ENCODE results near the gene APBA1. TPM values are rescaled to one million over a fixed set of nuclear protein-coding genes. Genes with fewer than 3 reads are reported as not detected.

APBA1 gene
- total RNA-seq, 5 donors from 2014 or later (not counting 1 experiment from before 2014, with no cell fraction given): 0.51 to 1.8 (median 0.78) TPM

GRCh38 chr9:69649566-69650250 is 22.5 kb downstream of the APBA1 start:
- H3K4me1 ChIP-seq (ENCODE audit: control insufficient read depth in 1 of 2, extremely low read depth in 1 of 2, insufficient read depth in 2 of 2, low read length in 2 of 2): no peaks in the 10 kb centered on the region
- Mint-ChIP-seq H3K36me3 (no peaks in the 10 kb centered on the region), H3K27ac (no peak overlapping the region), H3K27me3 (peaks cover 10 to 13% of the 10 kb centered on the region in 2 donors), H3K4me1 (no peaks in the 10 kb centered on the region), H3K9me3 (no peaks in the 10 kb centered on the region), H3K4me3 (no peak overlapping the region)
- POLR2A ChIA-PET: no interaction called here
- H3K36me3 ChIP-seq (ENCODE audit: control insufficient read depth in 2 of 2, extremely low read depth in 1 of 2, insufficient read depth in 1 of 2, low read length in 1 of 2): no peaks in the 10 kb centered on the region
- WGBS (ENCODE audit: insufficient coverage): 43% methylated on average over 2 of the region's 4 CpGs
- CTCF ChIA-PET: no interaction called here
- H3K9me3 ChIP-seq: no peaks in the 10 kb centered on the region
- DNase-seq (no peak), ATAC-seq (replicated peaks in 1 of 4) (no peak)
- H3K4me3 ChIP-seq (ENCODE audit: control insufficient read depth in 1 of 2, extremely low read depth in 1 of 2, low read length in 1 of 2): no peak overlapping the region
- H3K27ac ChIP-seq (ENCODE audit: low read length): no peak overlapping the region
- peaks cover 0 to 8% of the 10 kb centered on the region in 2 experiments for H3K27me3 ChIP-seq (replicated peaks in 1 of 2; ENCODE audit: control insufficient read depth in 2 of 2, extremely low read depth in 1 of 2, insufficient read depth in 2 of 2, low read length in 1 of 2)

GRCh38 chr9:69647804-69648203 is 24.4 kb downstream of the APBA1 start:
- H3K4me1 ChIP-seq (ENCODE audit: control insufficient read depth in 1 of 2, extremely low read depth in 1 of 2, insufficient read depth in 2 of 2, low read length in 2 of 2): no peaks in the 10 kb centered on the region
- DNase-seq (no peak), ATAC-seq (replicated peaks in 1 of 4) (no peak)
- no peak overlapping the region for H3K4me3 Mint-ChIP-seq
- ChIA-PET POLR2A (no interaction called here), CTCF (no interaction called here)
- WGBS (ENCODE audit: insufficient coverage): 100% methylated on average over 1 of the region's 3 CpGs
- H3K36me3 Mint-ChIP-seq: no peaks in the 10 kb centered on the region
- no peaks in the 10 kb centered on the region for H3K4me1 Mint-ChIP-seq
- no peak overlapping the region for H3K27ac Mint-ChIP-seq
- peaks cover 0 to 8% of the 10 kb centered on the region in 2 experiments for H3K27me3 ChIP-seq (replicated peaks in 1 of 2; ENCODE audit: control insufficient read depth in 2 of 2, extremely low read depth in 1 of 2, insufficient read depth in 2 of 2, low read length in 1 of 2)
- no peak overlapping the region for H3K4me3 ChIP-seq (ENCODE audit: control insufficient read depth in 1 of 2, extremely low read depth in 1 of 2, low read length in 1 of 2)
- no peaks in the 10 kb centered on the region for H3K9me3 ChIP-seq
- no peaks in the 10 kb centered on the region for H3K9me3 Mint-ChIP-seq
- peaks cover 7 to 13% of the 10 kb centered on the region in 2 donors for H3K27me3 Mint-ChIP-seq
- no peak overlapping the region for H3K27ac ChIP-seq (ENCODE audit: low read length)
- H3K36me3 ChIP-seq (ENCODE audit: control insufficient read depth in 2 of 2, extremely low read depth in 1 of 2, insufficient read depth in 1 of 2, low read length in 1 of 2): no peaks in the 10 kb centered on the region

GRCh38 chr9:69646810-69647209 is 25.4 kb downstream of the APBA1 start:
- H3K4me3 Mint-ChIP-seq: no peak overlapping the region
- peaks cover 0 to 4% (median 0%) of the 10 kb centered on the region in 3 donors for H3K9me3 Mint-ChIP-seq
- no peak overlapping the region for H3K27ac Mint-ChIP-seq
- 73% methylated on average over 2 of the region's 3 CpGs for WGBS (ENCODE audit: insufficient coverage)
- Histone ChIP-seq H3K9me3 (no peaks in the 10 kb centered on the region), H3K36me3 (ENCODE audit: control insufficient read depth in 2 of 2, extremely low read depth in 1 of 2, insufficient read depth in 1 of 2, low read length in 1 of 2) (no peaks in the 10 kb centered on the region), H3K27ac (ENCODE audit: low read length) (no peak overlapping the region), H3K4me1 (ENCODE audit: control insufficient read depth in 1 of 2, extremely low read depth in 1 of 2, insufficient read depth in 2 of 2, low read length in 2 of 2) (no peaks in the 10 kb centered on the region), H3K27me3 (replicated peaks in 1 of 2; ENCODE audit: control insufficient read depth in 2 of 2, extremely low read depth in 1 of 2, insufficient read depth in 2 of 2, low read length in 1 of 2) (peaks cover 0 to 7% of the 10 kb centered on the region in 2 experiments), H3K4me3 (ENCODE audit: control insufficient read depth in 1 of 2, extremely low read depth in 1 of 2, low read length in 1 of 2) (no peak overlapping the region)
- ChIA-PET CTCF (no interaction called here), POLR2A (no interaction called here)
- ATAC-seq (replicated peaks in 1 of 4) (no peak), DNase-seq (no peak)
- peaks cover 7 to 13% of the 10 kb centered on the region in 2 donors for H3K27me3 Mint-ChIP-seq
- H3K4me1 Mint-ChIP-seq: no peaks in the 10 kb centered on the region
- H3K36me3 Mint-ChIP-seq: no peaks in the 10 kb centered on the region

GRCh38 chr9:69645488-69645887 is 26.7 kb downstream of the APBA1 start:
- POLR2A ChIA-PET: no interaction called here
- Mint-ChIP-seq H3K36me3 (no peaks in the 10 kb centered on the region), H3K27me3 (peaks cover 7 to 9% of the 10 kb centered on the region in 2 donors), H3K4me3 (no peak overlapping the region), H3K27ac (no peak overlapping the region), H3K4me1 (no peaks in the 10 kb centered on the region), H3K9me3 (peaks cover 0 to 4% (median 0%) of the 10 kb centered on the region in 3 donors)
- no peak for ATAC-seq (replicated peaks in 1 of 4)
- DNase-seq: no peak
- peaks cover 0 to 4% of the 10 kb centered on the region in 2 experiments for H3K27me3 ChIP-seq (replicated peaks in 1 of 2; ENCODE audit: control insufficient read depth in 2 of 2, extremely low read depth in 1 of 2, insufficient read depth in 2 of 2, low read length in 1 of 2)
- CTCF ChIA-PET: interaction anchor here in 1 of 2 donors (0.6 kb wide), 1 partner anchor 990 kb away, joined by 3 read pairs; no protein-coding TSS in a partner anchor
- no peak overlapping the region for H3K27ac ChIP-seq (ENCODE audit: low read length)
- no peaks in the 10 kb centered on the region for H3K4me1 ChIP-seq (ENCODE audit: control insufficient read depth in 1 of 2, extremely low read depth in 1 of 2, insufficient read depth in 2 of 2, low read length in 2 of 2)
- WGBS (ENCODE audit: insufficient coverage): 81% methylated on average over 7 of the region's 10 CpGs
- no peaks in the 10 kb centered on the region for H3K9me3 ChIP-seq
- no peak overlapping the region for H3K4me3 ChIP-seq (ENCODE audit: control insufficient read depth in 1 of 2, extremely low read depth in 1 of 2, low read length in 1 of 2)
- no peaks in the 10 kb centered on the region for H3K36me3 ChIP-seq (ENCODE audit: control insufficient read depth in 2 of 2, extremely low read depth in 1 of 2, insufficient read depth in 1 of 2, low read length in 1 of 2)

- DNase-seq: no peak
- H3K27me3 ChIP-seq (replicated peaks in 1 of 2; ENCODE audit: control insufficient read depth in 2 of 2, extremely low read depth in 1 of 2, insufficient read depth in 2 of 2, low read length in 1 of 2): no peaks in the 10 kb centered on the region
- no peaks in the 10 kb centered on the region for H3K4me1 ChIP-seq (ENCODE audit: control insufficient read depth in 1 of 2, extremely low read depth in 1 of 2, insufficient read depth in 2 of 2, low read length in 2 of 2)
- no peaks in the 10 kb centered on the region for H3K27me3 Mint-ChIP-seq
- H3K27ac Mint-ChIP-seq: no peak overlapping the region
- POLR2A ChIA-PET: no interaction called here
- H3K27ac ChIP-seq (ENCODE audit: low read length): no peak overlapping the region
- CTCF ChIA-PET: no interaction called here
- no peaks in the 10 kb centered on the region for H3K9me3 ChIP-seq
- ATAC-seq (replicated peaks in 1 of 4): no peak
- no peaks in the 10 kb centered on the region for H3K36me3 ChIP-seq (ENCODE audit: control insufficient read depth in 2 of 2, extremely low read depth in 1 of 2, insufficient read depth in 1 of 2, low read length in 1 of 2)
- WGBS (ENCODE audit: insufficient coverage): no CpG with 5 or more reads among the region's 1 CpG
- H3K9me3 Mint-ChIP-seq: peaks cover 0 to 4% (median 0%) of the 10 kb centered on the region in 3 donors
- no peaks in the 10 kb centered on the region for H3K36me3 Mint-ChIP-seq
- no peak overlapping the region for H3K4me3 Mint-ChIP-seq
- no peaks in the 10 kb centered on the region for H3K4me1 Mint-ChIP-seq
- H3K4me3 ChIP-seq (ENCODE audit: control insufficient read depth in 1 of 2, extremely low read depth in 1 of 2, low read length in 1 of 2): no peak overlapping the region
These were observed 29.1 kb downstream of the APBA1 start for GRCh38 chr9:69643098-69643497.

- Mint-ChIP-seq H3K27ac (no peak overlapping the region), H3K4me3 (no peak overlapping the region), H3K27me3 (peaks cover 5 to 24% of the 10 kb centered on the region in 2 donors), H3K9me3 (peaks cover 0 to 4% (median 0%) of the 10 kb centered on the region in 3 donors), H3K36me3 (no peaks in the 10 kb centered on the region), H3K4me1 (no peaks in the 10 kb centered on the region)
- CTCF ChIA-PET: no interaction called here
- Histone ChIP-seq H3K27ac (ENCODE audit: low read length) (no peak overlapping the region), H3K36me3 (ENCODE audit: control insufficient read depth in 2 of 2, extremely low read depth in 1 of 2, insufficient read depth in 1 of 2, low read length in 1 of 2) (no peaks in the 10 kb centered on the region), H3K4me3 (ENCODE audit: control insufficient read depth in 1 of 2, extremely low read depth in 1 of 2, low read length in 1 of 2) (no peak overlapping the region), H3K9me3 (no peaks in the 10 kb centered on the region), H3K27me3 (replicated peaks in 1 of 2; ENCODE audit: control insufficient read depth in 2 of 2, extremely low read depth in 1 of 2, insufficient read depth in 2 of 2, low read length in 1 of 2) (no peaks in the 10 kb centered on the region), H3K4me1 (ENCODE audit: control insufficient read depth in 1 of 2, extremely low read depth in 1 of 2, insufficient read depth in 2 of 2, low read length in 2 of 2) (no peaks in the 10 kb centered on the region)
- POLR2A ChIA-PET: no interaction called here
- ATAC-seq (replicated peaks in 1 of 4) (no peak), DNase-seq (no peak)
These were observed 34.4 kb downstream of the APBA1 start for GRCh38 chr9:69637817-69638200.

Measured in T-cell (primary cell).